ENCODE measurements around the gene FGF22. TPM values are rescaled to one million over a fixed set of nuclear protein-coding genes. Genes with fewer than 3 reads are reported as not detected.
"Not testable (repeated sequence)": the region's sequence is repeated elsewhere in the genome, so short reads cannot be mapped to it uniquely, and the experiment has no call there.

FGF22 gene
- total RNA-seq, 1 donor: not detected

DNA sequence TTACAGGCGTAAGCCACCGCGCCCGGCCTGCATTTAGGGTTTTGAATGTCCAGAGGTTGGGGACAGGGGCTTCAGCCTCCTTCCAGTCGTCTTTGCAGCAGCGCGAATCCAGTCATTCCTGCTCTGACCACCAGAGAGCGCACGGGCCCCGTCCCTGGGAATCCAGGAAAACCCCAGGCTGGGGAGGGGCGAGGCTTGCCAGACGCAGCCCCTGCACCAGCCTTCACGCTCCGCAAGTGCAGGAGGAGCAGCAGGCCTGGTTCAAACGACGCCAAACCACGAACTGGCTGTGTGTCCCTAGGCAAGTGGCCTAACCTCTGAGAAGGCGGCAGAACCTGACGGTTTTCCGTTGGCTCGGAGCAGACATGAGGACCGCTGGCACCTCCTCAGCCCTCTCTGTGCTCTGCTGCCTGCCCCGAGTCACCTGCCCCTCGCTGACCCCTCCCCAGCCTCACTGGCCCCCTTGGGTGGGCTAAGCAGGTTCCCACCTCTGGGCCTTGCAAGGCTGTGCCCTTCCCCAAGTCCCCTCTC is 25.3 kb downstream of the FGF22 start:
- Histone ChIP-seq H3K79me2 (ENCODE audit: insufficient read depth, low read length) (peaks cover 30% of the 10 kb centered on the region), H3K36me3 (ENCODE audit: insufficient read depth, low read length) (no peaks in the 10 kb centered on the region), H3K9me3 (ENCODE audit: low read depth, low read length) (no peaks in the 10 kb centered on the region), H3K27ac (ENCODE audit: low read depth, low read length) (no peak overlapping the region), H3K4me1 (ENCODE audit: insufficient read depth, low read length) (peaks cover 23% of the 10 kb centered on the region), H4K20me1 (ENCODE audit: insufficient read depth, low read length) (peaks cover 23% of the 10 kb centered on the region), H3K27me3 (ENCODE audit: insufficient read depth, low read length) (no peaks in the 10 kb centered on the region), H3K4me2 (ENCODE audit: insufficient read depth, low read length) (peak overlapping the region; percentile 84), H3K4me3 (ENCODE audit: insufficient read depth, low read length) (peak overlapping the region; percentile 60), H2AFZ (ENCODE audit: low read length) (peak overlapping the region; percentile 98)
- DNase-seq (ENCODE audit: insufficient read length, low spot score, missing footprints): peak; percentile 99
- TF ChIP-seq, protein P1, sequence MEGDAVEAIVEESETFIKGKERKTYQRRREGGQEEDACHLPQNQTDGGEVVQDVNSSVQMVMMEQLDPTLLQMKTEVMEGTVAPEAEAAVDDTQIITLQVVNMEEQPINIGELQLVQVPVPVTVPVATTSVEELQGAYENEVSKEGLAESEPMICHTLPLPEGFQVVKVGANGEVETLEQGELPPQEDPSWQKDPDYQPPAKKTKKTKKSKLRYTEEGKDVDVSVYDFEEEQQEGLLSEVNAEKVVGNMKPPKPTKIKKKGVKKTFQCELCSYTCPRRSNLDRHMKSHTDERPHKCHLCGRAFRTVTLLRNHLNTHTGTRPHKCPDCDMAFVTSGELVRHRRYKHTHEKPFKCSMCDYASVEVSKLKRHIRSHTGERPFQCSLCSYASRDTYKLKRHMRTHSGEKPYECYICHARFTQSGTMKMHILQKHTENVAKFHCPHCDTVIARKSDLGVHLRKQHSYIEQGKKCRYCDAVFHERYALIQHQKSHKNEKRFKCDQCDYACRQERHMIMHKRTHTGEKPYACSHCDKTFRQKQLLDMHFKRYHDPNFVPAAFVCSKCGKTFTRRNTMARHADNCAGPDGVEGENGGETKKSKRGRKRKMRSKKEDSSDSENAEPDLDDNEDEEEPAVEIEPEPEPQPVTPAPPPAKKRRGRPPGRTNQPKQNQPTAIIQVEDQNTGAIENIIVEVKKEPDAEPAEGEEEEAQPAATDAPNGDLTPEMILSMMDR (IDR thresholded peaks at IDR 0.05; ENCODE audit: extremely low read depth, low read depth, low read length): peak; percentile 81

DNA sequence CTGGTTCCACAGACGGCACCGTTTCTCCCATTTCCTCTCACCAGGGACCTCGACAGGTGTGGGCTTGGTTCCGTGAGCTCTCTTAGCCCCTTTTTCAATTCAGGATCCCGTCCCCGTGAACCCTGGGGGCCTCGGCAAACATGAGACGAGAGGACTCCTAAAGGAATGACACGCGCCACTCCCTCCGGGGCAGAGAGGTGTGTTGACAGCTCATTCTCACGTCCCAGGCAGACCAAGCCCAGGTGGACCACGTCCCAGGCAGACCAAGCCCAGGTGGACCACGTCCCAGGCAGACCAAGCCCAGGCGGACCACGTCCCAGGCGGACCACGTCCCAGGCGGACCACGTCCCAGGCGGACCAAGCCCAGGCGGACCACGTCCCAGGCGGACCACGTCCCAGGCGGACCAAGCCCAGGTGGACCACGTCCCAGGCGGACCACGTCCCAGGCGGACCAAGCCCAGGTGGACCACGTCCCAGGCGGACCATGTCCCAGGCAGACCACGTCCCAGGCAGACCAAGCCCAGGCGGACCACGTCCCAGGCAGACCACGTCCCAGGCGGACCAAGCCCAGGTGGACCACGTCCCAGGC is 27.4 kb downstream of the FGF22 start:
- H3K36me3 ChIP-seq (ENCODE audit: insufficient read depth, low read length); H3K9me3 ChIP-seq (ENCODE audit: low read depth, low read length); DNase-seq (ENCODE audit: insufficient read length, low spot score, missing footprints); H3K79me2 ChIP-seq (ENCODE audit: insufficient read depth, low read length); H2AFZ ChIP-seq (ENCODE audit: low read length); H3K27me3 ChIP-seq (ENCODE audit: insufficient read depth, low read length); H3K4me3 ChIP-seq (ENCODE audit: insufficient read depth, low read length); H4K20me1 ChIP-seq (ENCODE audit: insufficient read depth, low read length); H3K27ac ChIP-seq (ENCODE audit: low read depth, low read length); H3K4me2 ChIP-seq (ENCODE audit: insufficient read depth, low read length); H3K4me1 ChIP-seq (ENCODE audit: insufficient read depth, low read length): not testable (repeated sequence)

DNA sequence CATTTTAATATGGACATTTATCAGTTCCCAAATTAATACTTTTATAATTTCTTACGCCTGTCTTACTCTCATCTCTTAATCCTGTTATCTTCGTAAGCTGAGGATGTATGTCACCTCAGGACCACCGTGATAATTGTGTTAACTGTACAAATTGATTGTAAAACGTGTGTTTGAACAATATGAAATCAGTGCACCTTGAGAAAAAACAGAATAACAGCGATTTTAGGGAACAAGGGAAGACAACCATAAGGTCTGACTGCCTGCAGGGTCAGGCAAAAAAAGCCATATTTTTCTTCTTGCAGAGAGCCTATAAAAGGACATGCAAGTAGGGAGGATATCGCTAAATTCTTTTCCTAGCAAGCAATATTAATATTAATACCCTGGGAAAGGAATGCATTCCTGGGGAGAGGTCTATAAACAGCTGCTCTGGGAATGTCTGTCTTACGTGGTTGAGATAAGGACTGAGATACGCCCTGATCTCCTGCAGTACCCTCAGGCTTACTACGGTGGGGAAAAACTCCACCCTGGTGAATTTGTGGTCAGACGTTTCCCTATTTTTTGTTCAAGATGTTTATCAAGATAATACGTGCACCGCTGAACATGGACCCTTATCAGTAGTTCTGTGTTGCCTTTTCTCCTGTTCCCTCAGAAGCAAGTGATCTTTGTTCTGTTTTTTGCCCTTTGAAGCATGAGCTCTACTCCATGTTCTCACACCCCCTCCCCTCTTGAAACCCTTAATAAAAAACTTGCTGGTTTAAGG is 29.2 kb downstream of the FGF22 start:
- not testable (repeated sequence) for DNase-seq (ENCODE audit: insufficient read length, low spot score, missing footprints)

DNA sequence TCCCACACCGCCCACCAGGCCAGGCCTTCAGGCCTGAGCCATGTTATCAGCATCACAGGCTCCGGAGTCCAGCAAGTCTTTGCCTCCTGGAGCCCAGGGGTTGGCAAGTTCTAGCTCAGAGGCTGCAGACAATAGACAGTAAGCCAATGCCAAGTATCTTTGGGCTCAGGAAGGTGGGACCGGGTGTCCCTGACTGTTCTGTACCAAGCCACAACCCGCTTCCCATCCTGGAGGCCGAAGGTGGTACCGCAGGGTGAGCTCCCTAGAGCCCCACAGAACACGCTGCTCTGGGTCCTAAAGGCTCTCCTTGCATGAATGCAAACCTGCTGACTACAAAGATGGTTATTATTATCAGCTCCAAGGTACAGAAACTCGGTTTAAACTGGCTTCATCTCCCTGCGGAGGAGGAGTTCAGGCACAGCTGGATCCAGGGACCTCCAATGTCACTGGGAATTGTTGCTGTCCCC is 31.0 kb downstream of the FGF22 start:
- no peaks in the 10 kb centered on the region for H3K79me2 ChIP-seq (ENCODE audit: insufficient read depth, low read length)
- no peaks in the 10 kb centered on the region for H3K27me3 ChIP-seq (ENCODE audit: insufficient read depth, low read length)
- DNase-seq (ENCODE audit: insufficient read length, low spot score, missing footprints): peak; percentile 88

More for the DNA sequence above, 29.2 kb downstream of the FGF22 start:
- H2AFZ ChIP-seq (ENCODE audit: low read length); H3K79me2 ChIP-seq (ENCODE audit: insufficient read depth, low read length); H3K9me3 ChIP-seq (ENCODE audit: low read depth, low read length); H4K20me1 ChIP-seq (ENCODE audit: insufficient read depth, low read length); H3K27me3 ChIP-seq (ENCODE audit: insufficient read depth, low read length); H3K4me3 ChIP-seq (ENCODE audit: insufficient read depth, low read length); H3K27ac ChIP-seq (ENCODE audit: low read depth, low read length); H3K4me1 ChIP-seq (ENCODE audit: insufficient read depth, low read length); H3K4me2 ChIP-seq (ENCODE audit: insufficient read depth, low read length); H3K36me3 ChIP-seq (ENCODE audit: insufficient read depth, low read length): not testable (repeated sequence)

More for the DNA sequence above, 31.0 kb downstream of the FGF22 start:
- TF ChIP-seq, protein P1 (IDR thresholded peaks at IDR 0.05; ENCODE audit: extremely low read depth, low read depth, low read length): no peak
- Histone ChIP-seq H3K4me2 (ENCODE audit: insufficient read depth, low read length) (no peak overlapping the region), H3K27ac (ENCODE audit: low read depth, low read length) (no peak overlapping the region), H3K4me1 (ENCODE audit: insufficient read depth, low read length) (no peaks in the 10 kb centered on the region), H3K36me3 (ENCODE audit: insufficient read depth, low read length) (no peaks in the 10 kb centered on the region), H3K4me3 (ENCODE audit: insufficient read depth, low read length) (no peak overlapping the region), H2AFZ (ENCODE audit: low read length) (no peak overlapping the region), H4K20me1 (ENCODE audit: insufficient read depth, low read length) (no peaks in the 10 kb centered on the region), H3K9me3 (ENCODE audit: low read depth, low read length) (no peaks in the 10 kb centered on the region)
